IPS DF 6.9 (cell line): ENCODE results near the gene UBE2QL1.
A peak's percentile ranks its signal among the peaks of the same experiment; 100 is the strongest.

Experiments used
- DNase-seq: peaks from one replicate; pipeline ENCODE4 v3.0.0-alpha.2; 2013; ENCODE audit warnings: low read depth, low spot score
- H3K27ac ChIP-seq: one replicate; pipeline ENCODE4 v1.5.1; 2013; ENCODE audit warnings: low read length, control low read depth
- H3K27me3 ChIP-seq: 2 replicates; pipeline ENCODE4 v1.6.1; 2013; ENCODE audit warnings: mild to moderate bottlenecking, low read length; ENCODE audit not compliant: control insufficient read depth, insufficient read depth
- H3K36me3 ChIP-seq: 2 replicates; pipeline ENCODE4 v1.6.1; 2013; ENCODE audit warnings: low read length; ENCODE audit not compliant: control insufficient read depth, insufficient read depth
- H3K4me1 ChIP-seq: 2 replicates; pipeline ENCODE4 v1.6.1; 2013; ENCODE audit warnings: low read length; ENCODE audit not compliant: control insufficient read depth, insufficient read depth
- H3K4me3 ChIP-seq: 2 replicates; pipeline ENCODE4 v1.5.1; 2013; ENCODE audit warnings: mild to moderate bottlenecking, low read length
- H3K9me3 ChIP-seq: 2 replicates; pipeline ENCODE4 v1.6.1; 2013; ENCODE audit warnings: low read length, inconsistent platforms; ENCODE audit not compliant: control insufficient read depth, insufficient read depth
- WGBS: extraction: QIAGEN DNeasy Blood & Tissue Kit; methylation state at CpG from one replicate; pipeline ENCODE4 v1.1.7; 2013; ENCODE audit warnings: mixed read lengths, missing lambda C conversion rate; ENCODE audit not compliant: insufficient read length, insufficient coverage; 5-methylcytosine and 5-hydroxymethylcytosine counted together

Gene UBE2QL1

DNA sequence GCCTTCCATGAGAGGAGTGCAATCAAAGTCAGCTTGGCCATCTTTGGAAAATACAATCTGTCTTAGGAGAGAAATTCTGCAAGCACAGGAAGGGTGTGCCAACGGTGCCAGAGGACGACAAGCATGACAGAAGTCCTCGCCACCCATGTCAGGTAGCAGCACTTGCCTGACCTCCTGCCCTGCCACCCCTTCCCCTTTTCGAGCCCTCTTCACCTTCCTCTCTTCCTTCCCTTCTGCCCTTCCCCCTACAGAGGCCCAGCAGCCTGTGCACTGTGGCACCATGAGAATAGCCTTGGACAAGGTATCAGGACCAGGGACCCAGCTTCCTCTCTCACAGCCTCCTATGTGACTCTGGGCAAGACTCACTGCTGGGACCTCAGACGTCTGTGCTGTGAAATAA lies 5.3 kb upstream of the UBE2QL1 start:
- DNase-seq, result no peak
- no peak overlapping the region for H3K27ac ChIP-seq

DNA sequence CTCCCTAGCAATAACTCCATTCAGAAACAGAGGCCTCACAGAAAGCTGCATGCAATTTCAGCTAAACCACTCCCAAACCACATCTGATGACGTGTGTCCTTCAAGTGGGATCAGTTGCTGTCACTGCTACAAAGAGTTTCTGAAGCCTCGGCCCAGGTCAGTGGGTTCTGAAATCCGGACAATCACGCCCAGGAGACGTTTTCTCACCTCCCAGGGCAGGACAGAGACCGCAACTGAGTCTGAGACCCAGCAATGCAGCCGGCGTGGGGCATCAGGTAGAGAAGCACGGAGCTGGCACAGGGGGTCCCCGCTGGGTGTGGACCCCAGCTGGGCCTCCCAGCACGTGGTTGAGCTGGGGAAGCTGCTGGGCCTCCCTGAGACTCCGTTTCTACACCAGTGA lies 2.6 kb upstream of the UBE2QL1 start:
- WGBS, result no CpG with 5 or more reads among the region's 12 CpGs
- H3K27me3 ChIP-seq, result peaks cover 28% of the 10 kb centered on the region
- peaks cover 2% of the 10 kb centered on the region for H3K4me1 ChIP-seq
- DNase-seq, result no peak
- H3K27ac ChIP-seq, result no peak overlapping the region
- H3K36me3 ChIP-seq, result no peaks in the 10 kb centered on the region
- H3K4me3 ChIP-seq, result no peak overlapping the region
- H3K9me3 ChIP-seq, result no peaks in the 10 kb centered on the region

More for the DNA sequence above, 5.3 kb upstream of the UBE2QL1 start:
- Histone ChIP-seq H3K4me1 (0 out of 2 replicates have a peak, but pooled peaks cover 2% of the 10 kb centered on the region), H3K9me3 (no peaks in the 10 kb centered on the region), H3K4me3 (no peak overlapping the region), H3K36me3 (no peaks in the 10 kb centered on the region), H3K27me3 (peaks cover 4% of the 10 kb centered on the region)
- WGBS, result no CpG with 5 or more reads among the region's 5 CpGs

DNA sequence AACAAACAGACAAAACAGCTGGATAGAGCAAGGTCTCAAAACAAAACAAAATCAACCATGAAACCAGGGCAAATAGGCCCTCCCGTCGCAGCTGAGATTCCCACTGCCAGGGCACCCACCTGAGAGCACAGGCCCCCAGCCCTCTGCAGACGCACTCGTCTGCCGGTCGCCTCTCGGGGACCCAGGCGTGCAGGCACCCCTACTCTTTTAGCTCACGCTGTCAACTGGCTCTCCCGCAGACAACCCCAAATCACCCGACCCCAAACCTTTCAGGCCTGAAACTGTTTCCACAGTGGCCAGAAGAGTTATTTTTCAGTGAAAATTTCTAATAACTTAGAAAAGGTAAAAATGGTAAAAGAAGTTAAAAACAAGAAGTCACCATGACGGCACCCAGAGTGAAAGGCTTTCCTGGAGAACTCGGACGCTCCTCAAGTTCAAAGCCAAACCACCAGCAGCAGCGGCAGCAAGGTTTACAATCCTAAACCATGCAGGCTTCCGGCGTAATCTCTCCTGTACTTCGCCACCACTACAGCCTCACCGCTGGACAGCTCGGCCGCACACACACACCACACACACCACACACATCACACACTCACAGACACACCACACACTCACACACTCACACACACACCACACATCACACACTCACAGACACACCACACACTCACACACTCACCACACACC lies 1.9 kb upstream of the UBE2QL1 start:
- H3K27me3 ChIP-seq, result peaks cover 28% of the 10 kb centered on the region
- no peak for DNase-seq
- no peak overlapping the region for H3K4me3 ChIP-seq
- H3K4me1 ChIP-seq, result peaks cover 2% of the 10 kb centered on the region
- WGBS, result no CpG with 5 or more reads among the region's 21 CpGs
- H3K9me3 ChIP-seq, result no peaks in the 10 kb centered on the region
- no peaks in the 10 kb centered on the region for H3K36me3 ChIP-seq
- H3K27ac ChIP-seq, result no peak overlapping the region

DNA sequence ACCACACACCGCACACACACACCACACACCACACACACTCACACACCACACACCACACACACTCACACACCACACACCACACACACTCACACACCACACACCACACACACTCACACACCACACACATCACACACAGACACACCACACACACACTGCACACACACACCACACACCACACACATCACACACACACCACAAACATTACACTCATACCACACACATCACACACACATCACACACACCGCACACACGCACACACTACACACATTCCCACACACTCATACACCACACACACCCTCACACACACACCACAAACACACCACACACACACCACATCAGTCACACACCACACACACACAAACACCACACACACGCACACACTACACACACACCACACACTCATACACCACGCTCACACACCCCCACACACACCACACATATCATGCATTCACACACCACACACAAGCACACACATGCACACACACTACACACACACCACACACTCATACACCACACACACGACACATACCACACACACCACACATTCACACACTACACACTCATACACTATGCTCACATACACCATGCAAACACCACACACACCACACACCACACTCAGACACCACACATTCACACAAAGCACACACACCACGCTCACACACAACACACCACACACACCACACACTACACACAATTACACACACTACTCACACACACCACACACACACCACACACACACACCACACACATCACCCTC lies 1.1 kb upstream of the UBE2QL1 start:
- Histone ChIP-seq H3K27ac (no peak overlapping the region), H3K36me3 (no peaks in the 10 kb centered on the region), H3K9me3 (no peaks in the 10 kb centered on the region), H3K4me1 (peaks cover 2% of the 10 kb centered on the region), H3K4me3 (no peak overlapping the region), H3K27me3 (peaks cover 28% of the 10 kb centered on the region)
- 100% methylated on average over 7 of the region's 7 CpGs for WGBS
- no peak for DNase-seq

DNA sequence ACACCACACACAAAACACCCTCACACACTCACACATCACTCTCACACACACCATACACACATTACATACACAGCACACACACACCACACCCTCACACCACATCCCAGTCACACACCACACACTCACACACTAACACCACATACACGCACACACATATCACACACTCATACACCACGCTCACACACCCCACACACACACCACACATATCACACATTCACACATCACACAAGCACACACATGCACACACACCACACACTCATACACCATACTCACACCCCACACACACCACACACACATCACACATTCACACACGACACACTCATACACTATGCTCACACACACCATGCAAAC lies 543 bp upstream of the UBE2QL1 start:
- Histone ChIP-seq H3K4me3 (no peak overlapping the region; the same call in 1 of the 2 replicates), H3K27me3 (peaks cover 28% of the 10 kb centered on the region)

DNA sequence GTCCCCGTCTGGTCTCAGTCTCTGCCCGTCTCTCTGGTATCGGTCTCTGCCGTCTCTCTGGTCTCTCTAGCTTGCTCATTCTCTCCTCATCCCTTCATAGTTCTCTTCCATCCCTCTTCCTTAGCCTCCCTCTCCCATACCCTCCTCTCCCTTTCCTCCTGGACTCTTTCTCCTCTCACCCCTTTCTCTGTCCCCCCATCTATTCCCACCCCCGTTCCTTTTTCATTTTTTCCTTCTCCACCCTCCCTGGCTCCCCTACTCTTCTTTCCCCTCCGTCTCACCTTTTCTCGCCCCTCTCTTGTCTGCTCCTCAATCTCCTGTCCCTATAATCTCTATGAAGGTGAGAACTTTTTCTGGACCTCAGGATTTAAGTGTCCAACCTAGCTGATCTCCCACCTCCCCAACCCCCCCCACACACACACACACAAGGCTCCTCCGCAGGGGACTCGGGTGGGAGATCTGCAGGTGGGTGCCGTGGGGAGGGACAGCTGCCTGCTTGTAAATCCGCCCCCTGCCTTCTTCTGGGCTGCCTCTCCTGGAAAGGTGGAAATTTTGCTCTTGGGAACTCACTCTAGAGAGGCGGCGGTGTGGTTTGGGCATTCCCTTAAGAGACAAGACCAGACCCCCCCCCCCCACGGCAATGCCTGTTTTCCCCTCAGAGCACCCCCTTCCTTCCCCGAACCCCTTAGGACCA lies 953 bp downstream of the UBE2QL1 start:
- Histone ChIP-seq H3K4me1 (peaks cover 2% of the 10 kb centered on the region), H3K27ac (no peak overlapping the region), H3K27me3 (peaks cover 28% of the 10 kb centered on the region), H3K4me3 (peak overlapping the region; percentile 58; the same call in 1 of the 2 replicates), H3K9me3 (no peaks in the 10 kb centered on the region), H3K36me3 (no peaks in the 10 kb centered on the region)
- WGBS, result no CpG with 5 or more reads among the region's 15 CpGs
- DNase-seq, result no peak

More for the DNA sequence above, 543 bp upstream of the UBE2QL1 start:
- H3K9me3 ChIP-seq, result no peaks in the 10 kb centered on the region
- 100% methylated on average over 3 of the region's 3 CpGs for WGBS
- peaks cover 2% of the 10 kb centered on the region for H3K4me1 ChIP-seq
- no peak for DNase-seq
- no peaks in the 10 kb centered on the region for H3K36me3 ChIP-seq
- no peak overlapping the region for H3K27ac ChIP-seq

DNA sequence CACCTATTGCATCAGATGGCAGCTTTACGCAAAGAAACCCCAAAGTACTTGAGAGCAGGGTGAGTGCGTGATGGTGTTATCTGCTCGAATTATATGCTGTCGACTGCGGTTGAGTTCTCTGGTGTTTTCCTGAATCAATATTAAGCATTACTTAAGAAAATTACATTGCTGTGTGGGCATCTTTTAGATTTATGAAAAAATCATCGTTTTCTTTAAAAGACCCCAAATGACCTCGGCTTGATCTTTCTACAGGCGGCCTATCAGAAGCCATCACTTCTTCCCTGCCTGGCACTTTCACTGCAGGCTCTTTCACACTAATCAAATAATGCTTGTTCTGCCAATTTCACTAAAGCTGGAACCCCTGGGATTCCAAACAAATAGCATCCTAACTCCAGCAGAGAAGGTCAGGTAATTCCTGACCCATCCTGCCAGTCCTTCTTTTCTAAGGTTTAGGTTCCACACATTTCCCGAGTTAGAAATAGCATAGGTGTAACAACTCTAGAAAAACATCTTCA lies 1.7 kb downstream of the UBE2QL1 start:
- Histone ChIP-seq H3K36me3 (no peaks in the 10 kb centered on the region), H3K27ac (no peak overlapping the region), H3K4me3 (no peak overlapping the region), H3K9me3 (no peaks in the 10 kb centered on the region), H3K4me1 (peaks cover 2% of the 10 kb centered on the region), H3K27me3 (peaks cover 28% of the 10 kb centered on the region)
- no CpG with 5 or more reads among the region's 9 CpGs for WGBS
- DNase-seq, result no peak

DNA sequence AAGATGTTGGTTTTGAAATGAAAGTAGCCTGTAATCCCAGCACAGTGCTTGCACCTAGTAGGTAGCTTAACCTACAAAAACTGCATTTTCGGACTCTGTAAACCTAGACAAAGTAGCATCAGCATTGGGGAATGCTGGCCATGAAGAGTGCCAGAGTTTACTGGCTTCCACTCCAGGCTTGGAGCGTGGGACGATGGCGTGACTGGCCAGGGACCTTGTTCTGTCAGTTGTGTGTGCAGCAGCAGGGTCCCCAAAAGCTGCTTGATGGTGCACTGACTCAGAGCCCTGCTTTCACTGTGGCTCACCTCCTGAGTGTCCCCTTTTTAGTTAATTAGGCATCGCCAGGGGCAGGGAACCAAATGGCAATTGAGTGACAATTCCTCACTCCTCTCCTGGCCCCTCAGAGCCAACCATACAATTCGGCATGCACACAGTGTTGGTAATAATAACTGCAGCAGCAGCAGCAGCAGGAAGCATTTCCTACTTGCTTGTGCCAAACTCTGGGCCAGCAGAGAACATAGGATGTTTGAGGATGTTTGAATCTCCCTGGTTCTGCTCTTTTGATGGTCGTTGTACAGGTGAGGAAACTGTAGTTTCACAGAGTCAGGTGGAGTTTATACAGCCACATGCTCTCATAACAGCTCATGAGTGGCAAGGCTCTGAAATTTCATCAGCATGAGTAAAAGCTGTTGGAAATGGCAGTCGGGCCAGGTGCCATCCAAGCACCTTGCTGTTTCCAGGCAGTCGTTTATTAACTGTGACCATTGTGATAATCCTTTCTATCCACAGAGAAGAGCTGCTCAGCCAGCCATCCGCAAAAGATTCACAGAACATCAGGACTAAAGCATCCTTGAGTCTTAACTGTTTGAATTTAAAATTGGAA lies 4.2 kb downstream of the UBE2QL1 start:
- Histone ChIP-seq H3K9me3 (no peaks in the 10 kb centered on the region), H3K4me3 (no peak overlapping the region), H3K36me3 (no peaks in the 10 kb centered on the region), H3K27me3 (peaks cover 28% of the 10 kb centered on the region), H3K27ac (no peak overlapping the region), H3K4me1 (peaks cover 2% of the 10 kb centered on the region)
- no CpG with 5 or more reads among the region's 10 CpGs for WGBS
- no peak for DNase-seq

DNA sequence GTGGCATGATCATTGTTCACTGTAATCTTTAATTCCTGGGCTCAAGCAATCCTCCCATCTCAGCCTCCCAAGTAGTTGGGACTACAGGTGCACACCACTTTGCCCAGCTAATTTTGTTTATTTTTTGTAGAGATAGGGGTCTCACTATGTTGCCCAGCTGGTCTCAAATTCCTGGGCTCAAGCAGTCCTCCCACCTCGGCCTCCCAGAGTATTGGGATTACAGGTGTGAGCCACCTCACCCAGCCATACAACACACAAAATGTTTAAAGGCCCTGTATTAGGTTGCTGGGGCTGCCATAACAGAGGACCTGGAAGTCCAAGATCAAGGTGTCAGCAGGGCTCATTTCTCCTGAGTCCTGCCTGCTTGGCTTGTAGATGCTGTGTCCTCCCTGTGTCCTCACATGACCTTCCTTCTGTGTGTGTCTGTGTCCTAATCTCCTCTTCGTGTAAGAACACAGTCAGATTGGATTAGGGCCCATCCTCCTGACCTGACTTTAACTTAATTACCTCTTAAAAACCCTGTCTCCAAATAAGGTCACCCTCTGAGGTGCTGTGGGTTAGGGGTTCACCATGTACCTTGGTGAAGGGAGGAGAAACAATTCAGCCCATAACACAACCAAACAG lies 5.4 kb downstream of the UBE2QL1 start:
- H3K4me3 ChIP-seq, result no peak overlapping the region
- no peaks in the 10 kb centered on the region for H3K36me3 ChIP-seq
- H3K9me3 ChIP-seq, result no peaks in the 10 kb centered on the region
- DNase-seq, result no peak
- H3K27ac ChIP-seq, result no peak overlapping the region
- no CpG with 5 or more reads among the region's 2 CpGs for WGBS
- no peaks in the 10 kb centered on the region; the same call in none of the 2 replicates for H3K4me1 ChIP-seq
- H3K27me3 ChIP-seq, result peaks cover 19% of the 10 kb centered on the region
